ENCODE data around the gene GMDS. TPM values are rescaled to one million over a fixed set of nuclear protein-coding genes. Genes with fewer than 3 reads are reported as not detected.

The GMDS gene
- total and polyA plus RNA-seq, 2 of the 13 experiments (the other 11 are each of a cell fraction or from before 2014, with no cell fraction given) = 64.4 to 112 TPM

DNA sequence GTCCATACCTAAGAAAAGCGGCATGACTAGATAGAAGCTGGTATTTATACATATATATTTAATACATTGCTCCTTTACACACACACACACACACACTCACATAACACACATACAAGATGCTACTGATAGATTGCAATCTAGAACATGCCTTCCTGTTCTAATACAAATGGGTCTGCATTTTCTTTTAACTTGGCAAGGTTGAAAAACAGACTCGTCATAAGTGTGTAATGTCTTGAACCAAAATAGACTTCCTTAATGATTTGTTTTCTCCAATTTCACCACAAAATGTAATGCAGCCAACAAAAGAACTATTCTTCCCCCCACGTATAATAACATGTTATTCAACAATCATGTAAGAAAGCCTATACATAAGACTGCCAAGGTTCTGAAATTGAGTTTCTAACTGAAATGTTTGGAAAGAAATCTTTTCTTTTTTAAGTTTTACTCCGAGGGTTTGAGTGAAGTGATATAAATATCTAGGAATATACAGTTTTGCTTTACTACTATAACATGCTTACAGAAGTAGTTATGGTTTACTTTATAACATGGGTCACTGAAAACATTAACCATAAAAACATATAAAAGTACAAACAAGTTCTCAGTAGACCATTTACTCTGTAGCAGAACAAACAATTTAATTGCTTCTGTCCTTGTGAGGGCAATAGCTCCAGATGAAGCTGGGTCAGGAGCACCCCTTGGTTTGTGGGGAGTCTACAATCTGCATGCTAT lies 428.2 kb downstream of the GMDS start (continued):
- TF ChIP-seq, protein P1, sequence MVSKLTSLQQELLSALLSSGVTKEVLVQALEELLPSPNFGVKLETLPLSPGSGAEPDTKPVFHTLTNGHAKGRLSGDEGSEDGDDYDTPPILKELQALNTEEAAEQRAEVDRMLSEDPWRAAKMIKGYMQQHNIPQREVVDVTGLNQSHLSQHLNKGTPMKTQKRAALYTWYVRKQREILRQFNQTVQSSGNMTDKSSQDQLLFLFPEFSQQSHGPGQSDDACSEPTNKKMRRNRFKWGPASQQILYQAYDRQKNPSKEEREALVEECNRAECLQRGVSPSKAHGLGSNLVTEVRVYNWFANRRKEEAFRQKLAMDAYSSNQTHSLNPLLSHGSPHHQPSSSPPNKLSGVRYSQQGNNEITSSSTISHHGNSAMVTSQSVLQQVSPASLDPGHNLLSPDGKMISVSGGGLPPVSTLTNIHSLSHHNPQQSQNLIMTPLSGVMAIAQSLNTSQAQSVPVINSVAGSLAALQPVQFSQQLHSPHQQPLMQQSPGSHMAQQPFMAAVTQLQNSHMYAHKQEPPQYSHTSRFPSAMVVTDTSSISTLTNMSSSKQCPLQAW (CRISPR knock-in tag; IDR thresholded peaks at IDR 0.05) = no peak
- TF ChIP-seq SCMH1 (CRISPR knock-in tag; IDR thresholded peaks at IDR 0.05; ENCODE audit: borderline replicate concordance) (no peak), SRY (CRISPR knock-in tag; IDR thresholded peaks at IDR 0.05) (no peak), ZNF431 (CRISPR knock-in tag; IDR thresholded peaks at IDR 0.05; ENCODE audit: borderline replicate concordance, low read depth) (no peak), BRCA1 (CRISPR knock-in tag; IDR thresholded peaks at IDR 0.05) (no peak), ZNF619 (CRISPR knock-in tag; IDR thresholded peaks at IDR 0.05) (no peak), ZNF780A (CRISPR knock-in tag; IDR thresholded peaks at IDR 0.05) (no peak)
- TF ChIP-seq, protein P2, sequence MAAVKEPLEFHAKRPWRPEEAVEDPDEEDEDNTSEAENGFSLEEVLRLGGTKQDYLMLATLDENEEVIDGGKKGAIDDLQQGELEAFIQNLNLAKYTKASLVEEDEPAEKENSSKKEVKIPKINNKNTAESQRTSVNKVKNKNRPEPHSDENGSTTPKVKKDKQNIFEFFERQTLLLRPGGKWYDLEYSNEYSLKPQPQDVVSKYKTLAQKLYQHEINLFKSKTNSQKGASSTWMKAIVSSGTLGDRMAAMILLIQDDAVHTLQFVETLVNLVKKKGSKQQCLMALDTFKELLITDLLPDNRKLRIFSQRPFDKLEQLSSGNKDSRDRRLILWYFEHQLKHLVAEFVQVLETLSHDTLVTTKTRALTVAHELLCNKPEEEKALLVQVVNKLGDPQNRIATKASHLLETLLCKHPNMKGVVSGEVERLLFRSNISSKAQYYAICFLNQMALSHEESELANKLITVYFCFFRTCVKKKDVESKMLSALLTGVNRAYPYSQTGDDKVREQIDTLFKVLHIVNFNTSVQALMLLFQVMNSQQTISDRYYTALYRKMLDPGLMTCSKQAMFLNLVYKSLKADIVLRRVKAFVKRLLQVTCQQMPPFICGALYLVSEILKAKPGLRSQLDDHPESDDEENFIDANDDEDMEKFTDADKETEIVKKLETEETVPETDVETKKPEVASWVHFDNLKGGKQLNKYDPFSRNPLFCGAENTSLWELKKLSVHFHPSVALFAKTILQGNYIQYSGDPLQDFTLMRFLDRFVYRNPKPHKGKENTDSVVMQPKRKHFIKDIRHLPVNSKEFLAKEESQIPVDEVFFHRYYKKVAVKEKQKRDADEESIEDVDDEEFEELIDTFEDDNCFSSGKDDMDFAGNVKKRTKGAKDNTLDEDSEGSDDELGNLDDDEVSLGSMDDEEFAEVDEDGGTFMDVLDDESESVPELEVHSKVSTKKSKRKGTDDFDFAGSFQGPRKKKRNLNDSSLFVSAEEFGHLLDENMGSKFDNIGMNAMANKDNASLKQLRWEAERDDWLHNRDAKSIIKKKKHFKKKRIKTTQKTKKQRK (IDR thresholded peaks at IDR 0.05; ENCODE audit: low read length) = no peak
